ENCODE measurements around the gene FBXO41. TPM values are rescaled to one million over a fixed set of nuclear protein-coding genes. Genes with fewer than 3 reads are reported as not detected.

The FBXO41 gene
- total RNA-seq, 2 experiments from 2014 or later = 20.4 to 57.9 TPM

DNA sequence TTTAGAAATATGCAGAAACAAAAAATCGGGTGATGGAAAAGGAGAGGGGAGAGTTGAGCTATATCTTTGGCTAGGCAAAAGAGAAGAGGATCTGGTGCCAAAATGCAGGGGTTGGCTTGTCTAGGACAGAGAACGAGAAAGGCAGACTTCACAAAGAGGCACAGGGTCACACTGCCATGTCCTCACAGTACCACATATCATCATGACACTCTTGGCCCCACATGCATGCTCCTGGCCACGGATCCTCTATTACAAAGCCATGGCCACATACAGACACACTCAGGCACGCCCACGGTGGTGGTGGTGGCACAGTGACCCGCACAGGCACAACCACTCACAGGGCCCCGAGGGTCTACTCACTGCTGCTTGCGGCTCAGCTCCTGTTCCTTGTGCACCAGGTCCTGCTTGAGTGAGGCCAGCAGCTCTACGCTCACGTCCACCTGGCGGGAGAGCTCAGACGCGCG is 15.9 kb downstream of the FBXO41 start:
- no peak overlapping the region for H2AFZ ChIP-seq (ENCODE audit: low read length)
- intact Hi-C loops (cut with micrococcal nuclease; ENCODE audit: unreplicated experiment) = no loop called here
- peaks cover 22% of the 10 kb centered on the region; the same call in 1 of the 2 replicates for H3K79me2 ChIP-seq (ENCODE audit: insufficient read depth, low read depth, low read length)
- H3K4me1 ChIP-seq (ENCODE audit: insufficient read depth, low read length, poor library complexity, severe bottlenecking) = peaks cover 7% of the 10 kb centered on the region
- POLR2A ChIA-PET = no interaction called here
- peaks cover 90% of the 10 kb centered on the region for H3K36me3 ChIP-seq (ENCODE audit: insufficient read depth, low read length)
- no peak for DNase-seq (ENCODE audit: low spot score)
- no peak overlapping the region for H3K4me2 ChIP-seq (ENCODE audit: low read length)
- BruUV-seq (replicated peaks) = no TSS peak
- H3K9me2 ChIP-seq (ENCODE audit: insufficient read depth, low read length) = no peaks in the 10 kb centered on the region
- H3K27ac ChIP-seq (ENCODE audit: low read depth, low read length, poor library complexity, severe bottlenecking) = no peak overlapping the region
- TF ChIP-seq, protein P1, sequence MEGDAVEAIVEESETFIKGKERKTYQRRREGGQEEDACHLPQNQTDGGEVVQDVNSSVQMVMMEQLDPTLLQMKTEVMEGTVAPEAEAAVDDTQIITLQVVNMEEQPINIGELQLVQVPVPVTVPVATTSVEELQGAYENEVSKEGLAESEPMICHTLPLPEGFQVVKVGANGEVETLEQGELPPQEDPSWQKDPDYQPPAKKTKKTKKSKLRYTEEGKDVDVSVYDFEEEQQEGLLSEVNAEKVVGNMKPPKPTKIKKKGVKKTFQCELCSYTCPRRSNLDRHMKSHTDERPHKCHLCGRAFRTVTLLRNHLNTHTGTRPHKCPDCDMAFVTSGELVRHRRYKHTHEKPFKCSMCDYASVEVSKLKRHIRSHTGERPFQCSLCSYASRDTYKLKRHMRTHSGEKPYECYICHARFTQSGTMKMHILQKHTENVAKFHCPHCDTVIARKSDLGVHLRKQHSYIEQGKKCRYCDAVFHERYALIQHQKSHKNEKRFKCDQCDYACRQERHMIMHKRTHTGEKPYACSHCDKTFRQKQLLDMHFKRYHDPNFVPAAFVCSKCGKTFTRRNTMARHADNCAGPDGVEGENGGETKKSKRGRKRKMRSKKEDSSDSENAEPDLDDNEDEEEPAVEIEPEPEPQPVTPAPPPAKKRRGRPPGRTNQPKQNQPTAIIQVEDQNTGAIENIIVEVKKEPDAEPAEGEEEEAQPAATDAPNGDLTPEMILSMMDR (conservative IDR thresholded peaks at IDR 0.05; ENCODE audit: low read length) = no peak
- TF ChIP-seq EZH2phosphoT487 (IDR thresholded peaks at IDR 0.05; ENCODE audit: borderline replicate concordance, low read depth, low read length) = no peak
- CTCF ChIA-PET (ENCODE audit: unreplicated experiment) = no interaction called here
- H3K4me3 ChIP-seq (ENCODE audit: low read depth, low read length, poor library complexity, severe bottlenecking) = no peak overlapping the region
- H3K9me3 ChIP-seq (ENCODE audit: low read length) = no peaks in the 10 kb centered on the region
- 0 out of 2 replicates have a peak, but pooled peaks cover 6% of the 10 kb centered on the region for H4K20me1 ChIP-seq (ENCODE audit: insufficient read depth, low read length)

DNA sequence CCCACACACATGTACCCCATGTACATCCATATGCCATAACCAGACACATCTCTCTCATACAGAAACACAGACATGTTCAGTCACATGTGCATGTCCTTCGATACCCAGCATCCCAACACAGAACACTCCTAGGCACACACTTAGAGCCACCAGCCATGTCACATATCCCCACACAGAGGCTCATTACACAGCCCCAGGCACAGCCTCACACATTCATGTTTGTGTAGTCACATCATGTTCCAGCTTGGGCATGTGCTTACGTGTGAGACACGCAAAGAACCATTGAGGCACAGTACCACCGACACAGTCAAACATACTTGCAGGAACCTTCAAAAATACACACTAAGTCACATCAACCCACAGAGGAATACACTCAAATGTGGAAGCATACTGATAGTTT is 17.3 kb downstream of the FBXO41 start:
- POLR2A ChIA-PET = no interaction called here
- BruUV-seq (replicated peaks) = no TSS peak
- Histone ChIP-seq H3K4me2 (ENCODE audit: low read length) (no peak overlapping the region), H3K9me3 (ENCODE audit: low read length) (no peaks in the 10 kb centered on the region), H3K79me2 (ENCODE audit: insufficient read depth, low read depth, low read length) (peaks cover 18% of the 10 kb centered on the region; the same call in 1 of the 2 replicates), H4K20me1 (ENCODE audit: insufficient read depth, low read length) (no peaks in the 10 kb centered on the region), H3K36me3 (ENCODE audit: insufficient read depth, low read length) (peaks cover 88% of the 10 kb centered on the region), H3K27ac (ENCODE audit: low read depth, low read length, poor library complexity, severe bottlenecking) (no peak overlapping the region), H3K4me3 (ENCODE audit: low read depth, low read length, poor library complexity, severe bottlenecking) (no peak overlapping the region), H2AFZ (ENCODE audit: low read length) (no peak overlapping the region), H3K4me1 (ENCODE audit: insufficient read depth, low read length, poor library complexity, severe bottlenecking) (peaks cover 7% of the 10 kb centered on the region), H3K9me2 (ENCODE audit: insufficient read depth, low read length) (no peaks in the 10 kb centered on the region)
- no peak for DNase-seq (ENCODE audit: low spot score)
- no peak for TF ChIP-seq EZH2phosphoT487 (IDR thresholded peaks at IDR 0.05; ENCODE audit: borderline replicate concordance, low read depth, low read length)
- TF ChIP-seq, protein P1 (conservative IDR thresholded peaks at IDR 0.05; ENCODE audit: low read length) = no peak
- CTCF ChIA-PET (ENCODE audit: unreplicated experiment) = no interaction called here
- intact Hi-C loops (cut with micrococcal nuclease; ENCODE audit: unreplicated experiment) = no loop called here

DNA sequence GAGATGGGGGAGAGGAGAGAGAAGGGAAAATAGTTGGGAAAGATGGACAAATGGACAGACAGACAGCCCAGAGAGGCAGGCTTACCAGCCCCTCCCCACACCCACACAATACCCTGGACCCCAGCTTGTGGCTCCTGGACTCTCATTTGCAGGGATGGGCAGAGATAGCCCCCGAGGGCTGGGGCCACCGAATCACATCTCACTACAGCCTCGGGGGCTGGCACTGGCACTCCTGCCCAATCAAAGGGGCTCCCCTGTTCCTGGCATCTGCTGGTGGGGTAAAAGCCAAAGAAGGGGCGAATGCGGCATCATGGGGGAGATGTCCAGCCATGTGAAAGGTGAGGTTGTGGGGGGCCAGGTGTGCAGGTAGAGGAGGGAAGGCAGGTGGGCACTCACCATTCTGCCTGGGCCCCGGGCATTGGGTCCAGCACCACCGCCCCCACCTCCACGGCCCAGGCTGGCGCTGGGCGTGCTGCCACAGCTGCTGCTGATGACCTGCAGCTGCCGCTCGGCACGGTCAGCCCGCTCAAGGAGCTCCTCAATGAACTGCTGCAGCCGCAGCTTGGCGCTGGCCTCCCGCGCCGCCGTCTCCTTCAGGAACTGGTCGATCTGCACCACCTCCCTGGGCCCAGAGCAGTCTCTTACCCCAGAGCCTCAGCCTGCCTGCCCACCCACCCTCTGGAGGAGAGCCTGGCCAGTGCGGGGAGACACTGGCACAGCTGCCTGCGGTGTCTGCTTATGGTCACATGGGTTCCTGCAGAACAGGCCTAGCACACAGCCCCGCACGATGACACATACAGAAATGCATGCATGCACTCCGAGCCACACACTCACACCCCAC is 18.0 kb downstream of the FBXO41 start:
- intact Hi-C loops (cut with micrococcal nuclease; ENCODE audit: unreplicated experiment) = no loop called here
- POLR2A ChIA-PET = no interaction called here
- H4K20me1 ChIP-seq (ENCODE audit: insufficient read depth, low read length) = no peaks in the 10 kb centered on the region
- no TSS peak for BruUV-seq (replicated peaks)
- no peak overlapping the region for H2AFZ ChIP-seq (ENCODE audit: low read length)
- H3K79me2 ChIP-seq (ENCODE audit: insufficient read depth, low read depth, low read length) = peaks cover 18% of the 10 kb centered on the region; the same call in 1 of the 2 replicates
- no peaks in the 10 kb centered on the region for H3K9me3 ChIP-seq (ENCODE audit: low read length)
- H3K36me3 ChIP-seq (ENCODE audit: insufficient read depth, low read length) = peaks cover 85% of the 10 kb centered on the region
- CTCF ChIA-PET (ENCODE audit: unreplicated experiment) = no interaction called here
- no peak for TF ChIP-seq EZH2phosphoT487 (IDR thresholded peaks at IDR 0.05; ENCODE audit: borderline replicate concordance, low read depth, low read length)
- TF ChIP-seq, protein P1 (conservative IDR thresholded peaks at IDR 0.05; ENCODE audit: low read length) = no peak
- H3K4me1 ChIP-seq (ENCODE audit: insufficient read depth, low read length, poor library complexity, severe bottlenecking) = peaks cover 7% of the 10 kb centered on the region
- H3K27ac ChIP-seq (ENCODE audit: low read depth, low read length, poor library complexity, severe bottlenecking) = no peak overlapping the region
- H3K9me2 ChIP-seq (ENCODE audit: insufficient read depth, low read length) = no peaks in the 10 kb centered on the region
- H3K4me3 ChIP-seq (ENCODE audit: low read depth, low read length, poor library complexity, severe bottlenecking) = no peak overlapping the region
- no peak for DNase-seq (ENCODE audit: low spot score)
- no peak overlapping the region for H3K4me2 ChIP-seq (ENCODE audit: low read length)

All from OCI-LY7 (cell line).